Fibroblast of skin of scalp (primary cell): ENCODE data around the gene ACIN1.

Experiments used
- DNase-seq: peaks from one replicate; pipeline ENCODE4 v3.0.0-alpha.2; 2013

Gene ACIN1

GRCh38 chr14:23076785-23077408 is 18.0 kb downstream of the ACIN1 start:
- DNase-seq: no peak

GRCh38 chr14:23074906-23075305 is 20.0 kb downstream of the ACIN1 start:
- DNase-seq: no peak

GRCh38 chr14:23071921-23072539 is 22.9 kb downstream of the ACIN1 start:
- DNase-seq: no peak

GRCh38 chr14:23071244-23071920 is 23.6 kb downstream of the ACIN1 start:
- DNase-seq: peak; percentile 94

GRCh38 chr14:23070262-23071129 is 24.4 kb downstream of the ACIN1 start:
- DNase-seq: no peak

GRCh38 chr14:23069413-23069806 is 25.5 kb downstream of the ACIN1 start:
- DNase-seq: no peak

- DNase-seq: peak; percentile 91
These were observed 26.0 kb downstream of the ACIN1 start for GRCh38 chr14:23068789-23069412.

- no peak for DNase-seq
These were observed 26.8 kb downstream of the ACIN1 start for GRCh38 chr14:23067847-23068788.

- DNase-seq: no peak
These were observed 27.8 kb downstream of the ACIN1 start for GRCh38 chr14:23066855-23067744.

- no peak for DNase-seq
These were observed 28.6 kb downstream of the ACIN1 start for GRCh38 chr14:23066368-23066767.

- no peak for DNase-seq
These were observed 31.3 kb downstream of the ACIN1 start for GRCh38 chr14:23063601-23064000.

- peak; percentile 95 for DNase-seq
These were observed 32.9 kb downstream of the ACIN1 start for GRCh38 chr14:23062002-23062401.

- no peak for DNase-seq
These were observed 34.2 kb downstream of the ACIN1 start for GRCh38 chr14:23060536-23061260.

GRCh38 chr14:23058654-23059504 is 36.1 kb downstream of the ACIN1 start:
- no peak for DNase-seq

GRCh38 chr14:23057757-23058653 is 36.9 kb downstream of the ACIN1 start:
- peak; percentile 82 for DNase-seq

GRCh38 chr14:23056956-23057756 is 37.8 kb downstream of the ACIN1 start, which contains the start of gene CDH24:
TSS of gene CDH24 (minus strand) at chr14:23057520. CDS start at chr14:23055733, 1,787 bp downstream.
- DNase-seq: peak; percentile 71
